ENCODE data around the gene LONP1. TPM values are rescaled to one million over a fixed set of nuclear protein-coding genes. Genes with fewer than 3 reads are reported as not detected.

LONP1 gene
- polyA plus RNA-seq, 1 donor from 2014 or later: 43.1 TPM

DNA sequence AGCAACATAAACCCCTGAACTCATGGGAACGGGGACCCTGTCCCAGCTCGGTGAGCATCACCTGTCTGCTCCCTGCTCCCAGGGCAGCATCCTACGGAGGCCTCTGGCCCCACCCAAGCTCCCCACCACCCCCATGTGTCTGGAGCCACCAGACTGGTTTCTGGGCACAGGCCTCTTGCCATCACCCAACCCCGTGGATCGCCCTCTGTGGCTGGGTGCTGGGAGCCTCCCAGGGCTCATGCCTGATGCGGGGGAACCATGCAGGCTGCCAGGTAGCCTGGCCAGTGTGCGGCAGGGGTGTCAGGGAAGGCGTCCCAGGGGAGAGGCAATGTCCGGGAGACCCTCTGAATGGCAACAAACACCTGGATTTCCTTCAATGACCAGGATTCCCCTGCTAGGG, 42.4 kb downstream of the LONP1 start:
- Histone ChIP-seq H2AFZ (ENCODE audit: low read depth, low read length) (no peak overlapping the region), H4K20me1 (ENCODE audit: insufficient read depth) (no peaks in the 10 kb centered on the region), H3K9me2 (ENCODE audit: insufficient read depth, low read length) (no peaks in the 10 kb centered on the region), H3F3A (ENCODE audit: insufficient read depth, low read length, poor library complexity, severe bottlenecking) (no peaks in the 10 kb centered on the region), H3K4me2 (ENCODE audit: low read length) (no peak overlapping the region), H3K4me3 (ENCODE audit: low read length) (no peak overlapping the region), H3K9me3 (ENCODE audit: low read length) (no peaks in the 10 kb centered on the region), H3K36me3 (ENCODE audit: insufficient read depth, low read length) (no peaks in the 10 kb centered on the region), H3K27ac (ENCODE audit: low read length) (no peak overlapping the region), H3K79me2 (replicated peaks; ENCODE audit: insufficient read depth, low read length) (peaks cover 12% of the 10 kb centered on the region), H3K27me3 (ENCODE audit: insufficient read depth, low read depth, low read length) (no peaks in the 10 kb centered on the region), H3K9ac (ENCODE audit: low read length) (no peak overlapping the region)
- TF ChIP-seq POLR2AphosphoS5 (IDR thresholded peaks at IDR 0.05): no peak
- no peak for TF ChIP-seq EP300 (conservative IDR thresholded peaks at IDR 0.05; ENCODE audit: poor library complexity, severe bottlenecking)
- TF ChIP-seq TAF1 (IDR thresholded peaks at IDR 0.05; ENCODE audit: low read depth): no peak
- no peak for TF ChIP-seq REST (IDR thresholded peaks at IDR 0.05; ENCODE audit: borderline replicate concordance)
- TF ChIP-seq, protein P1, sequence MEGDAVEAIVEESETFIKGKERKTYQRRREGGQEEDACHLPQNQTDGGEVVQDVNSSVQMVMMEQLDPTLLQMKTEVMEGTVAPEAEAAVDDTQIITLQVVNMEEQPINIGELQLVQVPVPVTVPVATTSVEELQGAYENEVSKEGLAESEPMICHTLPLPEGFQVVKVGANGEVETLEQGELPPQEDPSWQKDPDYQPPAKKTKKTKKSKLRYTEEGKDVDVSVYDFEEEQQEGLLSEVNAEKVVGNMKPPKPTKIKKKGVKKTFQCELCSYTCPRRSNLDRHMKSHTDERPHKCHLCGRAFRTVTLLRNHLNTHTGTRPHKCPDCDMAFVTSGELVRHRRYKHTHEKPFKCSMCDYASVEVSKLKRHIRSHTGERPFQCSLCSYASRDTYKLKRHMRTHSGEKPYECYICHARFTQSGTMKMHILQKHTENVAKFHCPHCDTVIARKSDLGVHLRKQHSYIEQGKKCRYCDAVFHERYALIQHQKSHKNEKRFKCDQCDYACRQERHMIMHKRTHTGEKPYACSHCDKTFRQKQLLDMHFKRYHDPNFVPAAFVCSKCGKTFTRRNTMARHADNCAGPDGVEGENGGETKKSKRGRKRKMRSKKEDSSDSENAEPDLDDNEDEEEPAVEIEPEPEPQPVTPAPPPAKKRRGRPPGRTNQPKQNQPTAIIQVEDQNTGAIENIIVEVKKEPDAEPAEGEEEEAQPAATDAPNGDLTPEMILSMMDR (IDR thresholded peaks at IDR 0.05; ENCODE audit: poor library complexity, severe bottlenecking): no peak
- TF ChIP-seq SMC3 (conservative IDR thresholded peaks at IDR 0.05; ENCODE audit: poor library complexity): no peak
- no peak for TF ChIP-seq MXI1 (conservative IDR thresholded peaks at IDR 0.05; ENCODE audit: poor library complexity, severe bottlenecking)
- no peak for TF ChIP-seq RAD21 (conservative IDR thresholded peaks at IDR 0.05)
- no peak for TF ChIP-seq EZH2 (IDR thresholded peaks at IDR 0.05; ENCODE audit: borderline replicate concordance, insufficient read depth, low read length, poor library complexity, severe bottlenecking)

- Histone ChIP-seq H3K27ac (ENCODE audit: low read length) (no peak overlapping the region), H3K27me3 (ENCODE audit: insufficient read depth, low read depth, low read length) (no peaks in the 10 kb centered on the region), H3K4me3 (ENCODE audit: low read length) (no peak overlapping the region), H4K20me1 (ENCODE audit: insufficient read depth) (no peaks in the 10 kb centered on the region), H3F3A (ENCODE audit: insufficient read depth, low read length, poor library complexity, severe bottlenecking) (no peaks in the 10 kb centered on the region), H3K36me3 (ENCODE audit: insufficient read depth, low read length) (no peaks in the 10 kb centered on the region), H3K9me2 (ENCODE audit: insufficient read depth, low read length) (no peaks in the 10 kb centered on the region), H3K4me2 (ENCODE audit: low read length) (no peak overlapping the region), H3K9me3 (ENCODE audit: low read length) (no peaks in the 10 kb centered on the region), H2AFZ (ENCODE audit: low read depth, low read length) (no peak overlapping the region), H3K79me2 (replicated peaks; ENCODE audit: insufficient read depth, low read length) (peaks cover 10% of the 10 kb centered on the region), H3K9ac (ENCODE audit: low read length) (no peak overlapping the region)
- TF ChIP-seq EZH2 (IDR thresholded peaks at IDR 0.05; ENCODE audit: borderline replicate concordance, insufficient read depth, low read length, poor library complexity, severe bottlenecking) (no peak), RAD21 (conservative IDR thresholded peaks at IDR 0.05) (no peak), EP300 (conservative IDR thresholded peaks at IDR 0.05; ENCODE audit: poor library complexity, severe bottlenecking) (no peak), REST (IDR thresholded peaks at IDR 0.05; ENCODE audit: borderline replicate concordance) (no peak), MXI1 (conservative IDR thresholded peaks at IDR 0.05; ENCODE audit: poor library complexity, severe bottlenecking) (no peak), POLR2AphosphoS5 (IDR thresholded peaks at IDR 0.05) (no peak), TAF1 (IDR thresholded peaks at IDR 0.05; ENCODE audit: low read depth) (no peak), SMC3 (conservative IDR thresholded peaks at IDR 0.05; ENCODE audit: poor library complexity) (no peak)
- TF ChIP-seq, protein P1 (IDR thresholded peaks at IDR 0.05; ENCODE audit: poor library complexity, severe bottlenecking): no peak
These were observed 42.8 kb downstream of the LONP1 start for GRCh38 chr19:5677136-5677535.
